SU-DHL-6 (cell line): Measurements from ENCODE around the gene NAA38.

Source experiments
- H2AFZ ChIP-seq: fragments of 200-600 bp; sonication (generic); 2 replicates; pipeline ENCODE4 v1.6.1; 2014; ENCODE audit warnings: low read depth, mild to moderate bottlenecking, moderate library complexity, mixed read lengths, antibody characterized with exemption, low read length; ENCODE audit not compliant: severe bottlenecking
- H3F3A ChIP-seq: fragments of 200-600 bp; shearing (Covaris generic); 2 replicates; pipeline ENCODE4 v1.6.0; 2016; ENCODE audit warnings: antibody characterized with exemption, mild to moderate bottlenecking; ENCODE audit not compliant: insufficient read depth
- H3K27ac ChIP-seq: fragments of 200-600 bp; sonication (generic); 2 replicates; pipeline ENCODE4 v1.5.1; 2016; ENCODE audit warnings: low read depth, mild to moderate bottlenecking, low read length, moderate library complexity, mixed read lengths
- H3K27me3 ChIP-seq: fragments of 200-600 bp; sonication (generic), shearing (Covaris generic); 2 replicates; pipeline ENCODE4 v1.6.0; 2014; ENCODE audit warnings: mild to moderate bottlenecking, low read length
- H3K36me3 ChIP-seq: fragments of 200-600 bp; sonication (generic); 2 replicates; pipeline ENCODE4 v1.6.1; 2014; ENCODE audit warnings: mild to moderate bottlenecking, low read length, mixed read lengths
- H3K4me2 ChIP-seq: fragments of 300-600, 200-600 bp; shearing (Covaris generic), sonication (generic); 2 replicates; pipeline ENCODE4 v1.6.0; 2014; ENCODE audit warnings: low read length, low read depth, mild to moderate bottlenecking; ENCODE audit not compliant: poor library complexity, severe bottlenecking
- H3K4me3 ChIP-seq: fragments of 200-600 bp; sonication (generic); 2 replicates; pipeline ENCODE4 v1.5.1; 2014; ENCODE audit warnings: antibody characterized with exemption, low read length, mild to moderate bottlenecking, mixed read lengths; ENCODE audit not compliant: insufficient read depth, poor library complexity, severe bottlenecking
- H3K79me2 ChIP-seq: fragments of 200-600 bp; sonication (generic); 2 replicates; pipeline ENCODE4 v1.6.1; 2014; ENCODE audit warnings: mild to moderate bottlenecking, low read length, moderate library complexity; ENCODE audit not compliant: insufficient read depth
- H3K9ac ChIP-seq: fragments of 200-600 bp; sonication (generic); 2 replicates; pipeline ENCODE4 v1.7.0; 2014; ENCODE audit warnings: mild to moderate bottlenecking, low read length
- H3K9me2 ChIP-seq: fragments of 200-600 bp; sonication (generic); replicated peaks from 2 replicates; pipeline ENCODE4 v1.6.1; 2014; ENCODE audit warnings: low read length; ENCODE audit not compliant: insufficient read depth
- H3K9me3 ChIP-seq: fragments of 200-600 bp; sonication (generic); 2 replicates; pipeline ENCODE4 v1.6.1; 2014; ENCODE audit warnings: low read length, mixed read lengths; ENCODE audit not compliant: insufficient read depth
- H4K20me1 ChIP-seq: fragments of 200-600 bp; sonication (generic); 2 replicates; pipeline ENCODE4 v1.6.1; 2014; ENCODE audit warnings: low read depth, mild to moderate bottlenecking, antibody characterized with exemption, low read length, moderate library complexity, mixed read lengths
- EZH2phosphoT487 ChIP-seq: fragments of 200-600 bp; sonication (generic), shearing (Covaris generic); conservative IDR thresholded peaks from 2 replicates; pipeline ENCODE4 v1.6.1; 2018; ENCODE audit warnings: mild to moderate bottlenecking, antibody characterized with exemption, low read length, moderate library complexity, mixed read lengths
- TF ChIP-seq, protein P1 (sequence below): fragments of 200-600 bp; sonication (generic); IDR thresholded peaks from one replicate; pipeline ENCODE4 v1.5.1; 2017; ENCODE audit warnings: antibody characterized with exemption, mild to moderate bottlenecking, low read length, moderate library complexity; ENCODE audit not compliant: insufficient read depth, poor library complexity, severe bottlenecking

Gene NAA38

GRCh38 chr17:7841915-7842379 is 15.4 kb downstream of the NAA38 start:
- Histone ChIP-seq H3K9ac (peak overlapping the region; percentile 80), H3K4me3 (peak overlapping the region; percentile 76), H3K9me3 (no peaks in the 10 kb centered on the region), H3K36me3 (no peaks in the 10 kb centered on the region), H3K27me3 (no peaks in the 10 kb centered on the region), H3K27ac (peak overlapping the region; percentile 94), H4K20me1 (no peaks in the 10 kb centered on the region), H3K79me2 (peaks cover 17% of the 10 kb centered on the region; the same call in 1 of the 2 replicates), H3K9me2 (no peaks in the 10 kb centered on the region), H3F3A (peaks cover 49% of the 10 kb centered on the region), H2AFZ (no peak overlapping the region), H3K4me2 (peak overlapping the region; percentile 92)
- TF ChIP-seq EZH2phosphoT487, result no peak
- TF ChIP-seq, protein P1, sequence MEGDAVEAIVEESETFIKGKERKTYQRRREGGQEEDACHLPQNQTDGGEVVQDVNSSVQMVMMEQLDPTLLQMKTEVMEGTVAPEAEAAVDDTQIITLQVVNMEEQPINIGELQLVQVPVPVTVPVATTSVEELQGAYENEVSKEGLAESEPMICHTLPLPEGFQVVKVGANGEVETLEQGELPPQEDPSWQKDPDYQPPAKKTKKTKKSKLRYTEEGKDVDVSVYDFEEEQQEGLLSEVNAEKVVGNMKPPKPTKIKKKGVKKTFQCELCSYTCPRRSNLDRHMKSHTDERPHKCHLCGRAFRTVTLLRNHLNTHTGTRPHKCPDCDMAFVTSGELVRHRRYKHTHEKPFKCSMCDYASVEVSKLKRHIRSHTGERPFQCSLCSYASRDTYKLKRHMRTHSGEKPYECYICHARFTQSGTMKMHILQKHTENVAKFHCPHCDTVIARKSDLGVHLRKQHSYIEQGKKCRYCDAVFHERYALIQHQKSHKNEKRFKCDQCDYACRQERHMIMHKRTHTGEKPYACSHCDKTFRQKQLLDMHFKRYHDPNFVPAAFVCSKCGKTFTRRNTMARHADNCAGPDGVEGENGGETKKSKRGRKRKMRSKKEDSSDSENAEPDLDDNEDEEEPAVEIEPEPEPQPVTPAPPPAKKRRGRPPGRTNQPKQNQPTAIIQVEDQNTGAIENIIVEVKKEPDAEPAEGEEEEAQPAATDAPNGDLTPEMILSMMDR, result no peak

DNA sequence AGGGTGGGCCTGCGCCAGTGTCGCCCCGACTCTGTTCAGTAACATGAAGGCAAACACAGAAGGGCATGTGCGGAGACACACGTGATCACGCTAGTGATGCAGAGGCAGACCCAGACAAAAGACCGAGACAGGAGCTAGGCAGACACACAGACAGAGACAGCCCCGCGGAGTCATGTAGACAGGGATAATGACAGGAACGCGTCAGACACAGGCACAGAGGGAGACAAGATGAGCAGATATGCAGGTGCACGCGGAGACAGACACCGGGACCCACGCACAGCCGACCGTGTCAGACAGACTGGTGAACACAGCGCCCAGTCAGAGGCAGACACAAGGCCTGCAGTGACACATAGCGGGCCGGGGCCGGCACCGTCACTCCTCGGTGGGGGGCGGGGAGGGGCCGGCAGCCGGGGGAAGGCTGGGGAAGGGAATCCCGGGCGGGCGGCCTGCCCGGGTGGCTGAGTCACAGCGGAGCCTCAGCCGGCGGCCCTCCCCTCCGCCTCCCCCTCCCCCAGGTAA is 15.9 kb downstream of the NAA38 start:
- TF ChIP-seq, protein P1, result no peak
- TF ChIP-seq EZH2phosphoT487, result no peak
- Histone ChIP-seq H3K27ac (peak overlapping the region; percentile 94), H3K9me3 (no peaks in the 10 kb centered on the region), H3K79me2 (peaks cover 17% of the 10 kb centered on the region; the same call in 1 of the 2 replicates), H2AFZ (no peak overlapping the region), H3K9me2 (no peaks in the 10 kb centered on the region), H4K20me1 (no peaks in the 10 kb centered on the region), H3K4me2 (peak overlapping the region; percentile 92), H3K4me3 (peak overlapping the region; percentile 76), H3K27me3 (no peaks in the 10 kb centered on the region), H3K9ac (peak overlapping the region; percentile 80), H3F3A (peaks cover 54% of the 10 kb centered on the region), H3K36me3 (no peaks in the 10 kb centered on the region)

GRCh38 chr17:7840875-7841274 is 16.5 kb downstream of the NAA38 start:
- H3F3A ChIP-seq, result peaks cover 59% of the 10 kb centered on the region
- peak overlapping the region; percentile 92 for H3K4me2 ChIP-seq
- H3K27me3 ChIP-seq, result no peaks in the 10 kb centered on the region
- H3K36me3 ChIP-seq, result no peaks in the 10 kb centered on the region
- H3K27ac ChIP-seq, result peak overlapping the region; percentile 94
- no peaks in the 10 kb centered on the region for H3K9me3 ChIP-seq
- H3K4me3 ChIP-seq, result peak overlapping the region; percentile 76
- no peaks in the 10 kb centered on the region for H3K9me2 ChIP-seq
- H3K9ac ChIP-seq, result peak overlapping the region; percentile 80
- TF ChIP-seq, protein P1, result no peak
- no peak for TF ChIP-seq EZH2phosphoT487
- no peak overlapping the region for H2AFZ ChIP-seq
- peaks cover 17% of the 10 kb centered on the region; the same call in 1 of the 2 replicates for H3K79me2 ChIP-seq
- H4K20me1 ChIP-seq, result no peaks in the 10 kb centered on the region
